Endodermal cell (in vitro differentiated cells): ENCODE data around the gene GSG1L. TPM values are rescaled to one million over a fixed set of nuclear protein-coding genes. Genes with fewer than 3 reads are reported as not detected.
A peak's percentile ranks its signal among the peaks of the same experiment; 100 is the strongest.

ENCODE experiments used
- DNase-seq: peaks from one replicate; pipeline ENCODE4 v3.0.0-alpha.2; 2017
- H3K27ac ChIP-seq: 2 replicates; pipeline ENCODE4 v1.5.1; 2013; ENCODE audit warnings: mild to moderate bottlenecking, low read depth, low read length, moderate library complexity
- H3K27me3 ChIP-seq: 2 replicates; pipeline ENCODE4 v1.6.1; 2013; ENCODE audit warnings: mild to moderate bottlenecking, low read length, moderate library complexity; ENCODE audit not compliant: insufficient read depth, control insufficient read depth, poor library complexity, severe bottlenecking
- H3K36me3 ChIP-seq: 2 replicates; pipeline ENCODE4 v1.7.0; 2013; ENCODE audit warnings: mild to moderate bottlenecking, low read length, moderate library complexity; ENCODE audit not compliant: control insufficient read depth, insufficient read depth
- H3K4me1 ChIP-seq: one replicate; pipeline ENCODE4 v1.7.0; 2013; ENCODE audit warnings: low read length; ENCODE audit not compliant: control insufficient read depth, insufficient read depth
- H3K4me3 ChIP-seq: 2 replicates; pipeline ENCODE4 v1.5.1; 2013; ENCODE audit warnings: mild to moderate bottlenecking, low read length, moderate library complexity
- H3K9ac ChIP-seq: 2 replicates; pipeline ENCODE4 v1.6.1; 2013; ENCODE audit warnings: mild to moderate bottlenecking, low read length, moderate library complexity; ENCODE audit not compliant: poor library complexity, severe bottlenecking; ENCODE audit errors: extremely low read depth
- H3K9me3 ChIP-seq: 2 replicates; pipeline ENCODE4 v1.6.1; 2013; ENCODE audit warnings: mild to moderate bottlenecking, low read length, moderate library complexity; ENCODE audit not compliant: control insufficient read depth
- H3K27ac Mint-ChIP-seq: 2 replicates; pipeline ENCODE4 v1.8.0; 2020; ENCODE audit warnings: mixed read lengths
- H3K27me3 Mint-ChIP-seq: 2 replicates; pipeline ENCODE4 v1.8.0; 2021; ENCODE audit warnings: mild to moderate bottlenecking, mixed read lengths; ENCODE audit not compliant: insufficient read depth
- H3K36me3 Mint-ChIP-seq: 2 replicates; pipeline ENCODE4 v1.8.0; 2020; ENCODE audit warnings: low read depth, mixed read lengths
- H3K4me1 Mint-ChIP-seq: 2 replicates; pipeline ENCODE4 v1.8.0; 2020; ENCODE audit warnings: mixed read lengths
- H3K4me3 Mint-ChIP-seq: 2 replicates; pipeline ENCODE4 v1.8.0; 2020; ENCODE audit warnings: mild to moderate bottlenecking, moderate library complexity, mixed read lengths
- H3K9me3 Mint-ChIP-seq: 2 replicates; pipeline ENCODE4 v1.8.0; 2020; ENCODE audit warnings: mild to moderate bottlenecking, mixed read lengths
- WGBS, 2 experiments: methylation state at CpG; one replicate each; pipeline versions ENCODE4 v1.1.5 to v1.1.7; 2013; ENCODE audit warnings: missing lambda C conversion rate in 2 of 2, mixed read lengths in 1 of 2; ENCODE audit not compliant: insufficient coverage in 1 of 2, insufficient read length in 1 of 2; 5-methylcytosine and 5-hydroxymethylcytosine counted together
- total RNA-seq, 2 donors: library from RNA; stranded (reverse); fragmentation: NEBNext Ultra II Directional in 1 of 2; extraction: Animal tissue kit (Norgen Biotek cat#: 25700) in 1 of 2; gene quantifications; 2 replicates in 1 of 2; 3 replicates in 1 of 2; pipeline ENCODE4 v1.2.1, GENCODE V29; 2021
- TF ChIP-seq, protein P1 (sequence below): fragments of 200-600 bp; sonication (generic); conservative IDR thresholded peaks from 2 replicates; pipeline ENCODE4 v1.5.0; 2021; ENCODE audit warnings: antibody characterized with exemption, mild to moderate bottlenecking

Gene GSG1L
- total RNA-seq, 2 donors from 2014 or later = 0.24 TPM; not detected in 1

DNA sequence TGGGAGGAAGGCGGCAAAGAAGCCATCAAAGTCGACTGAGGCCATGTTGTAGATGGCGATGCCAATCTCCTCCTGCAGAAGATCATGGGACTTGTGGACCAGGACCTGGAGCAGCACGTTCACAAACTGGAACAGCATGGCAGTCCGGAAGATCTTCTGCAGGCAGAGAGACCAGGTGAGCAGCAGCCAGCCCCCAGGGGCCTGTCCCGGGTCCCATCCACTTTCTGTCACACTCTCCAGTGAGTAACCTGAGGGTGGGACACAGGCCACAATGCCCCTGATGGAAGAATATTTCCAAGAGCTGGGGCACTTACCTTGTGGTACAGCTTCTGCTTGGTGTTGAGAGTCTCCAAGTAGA, 38.0 kb upstream of the GSG1L start:
- H3K4me3 Mint-ChIP-seq = no peak overlapping the region
- no peak overlapping the region for H3K4me3 ChIP-seq
- 88 to 92% methylated on average over 5 to 6 of the region's 6 CpGs for WGBS, 2 experiments
- no peak overlapping the region for H3K27ac Mint-ChIP-seq
- no peak for DNase-seq
- peaks cover 8% of the 10 kb centered on the region for H3K4me1 Mint-ChIP-seq
- no peaks in the 10 kb centered on the region for H3K27me3 Mint-ChIP-seq
- peaks cover 70% of the 10 kb centered on the region for H3K36me3 ChIP-seq
- H3K27me3 ChIP-seq = no peaks in the 10 kb centered on the region
- no peak overlapping the region for H3K9ac ChIP-seq
- TF ChIP-seq, protein P1, sequence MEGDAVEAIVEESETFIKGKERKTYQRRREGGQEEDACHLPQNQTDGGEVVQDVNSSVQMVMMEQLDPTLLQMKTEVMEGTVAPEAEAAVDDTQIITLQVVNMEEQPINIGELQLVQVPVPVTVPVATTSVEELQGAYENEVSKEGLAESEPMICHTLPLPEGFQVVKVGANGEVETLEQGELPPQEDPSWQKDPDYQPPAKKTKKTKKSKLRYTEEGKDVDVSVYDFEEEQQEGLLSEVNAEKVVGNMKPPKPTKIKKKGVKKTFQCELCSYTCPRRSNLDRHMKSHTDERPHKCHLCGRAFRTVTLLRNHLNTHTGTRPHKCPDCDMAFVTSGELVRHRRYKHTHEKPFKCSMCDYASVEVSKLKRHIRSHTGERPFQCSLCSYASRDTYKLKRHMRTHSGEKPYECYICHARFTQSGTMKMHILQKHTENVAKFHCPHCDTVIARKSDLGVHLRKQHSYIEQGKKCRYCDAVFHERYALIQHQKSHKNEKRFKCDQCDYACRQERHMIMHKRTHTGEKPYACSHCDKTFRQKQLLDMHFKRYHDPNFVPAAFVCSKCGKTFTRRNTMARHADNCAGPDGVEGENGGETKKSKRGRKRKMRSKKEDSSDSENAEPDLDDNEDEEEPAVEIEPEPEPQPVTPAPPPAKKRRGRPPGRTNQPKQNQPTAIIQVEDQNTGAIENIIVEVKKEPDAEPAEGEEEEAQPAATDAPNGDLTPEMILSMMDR = no peak
- H3K27ac ChIP-seq = no peak overlapping the region
- H3K4me1 ChIP-seq = no peaks in the 10 kb centered on the region
- H3K9me3 Mint-ChIP-seq = no peaks in the 10 kb centered on the region
- no peaks in the 10 kb centered on the region for H3K9me3 ChIP-seq
- H3K36me3 Mint-ChIP-seq = peaks cover 86% of the 10 kb centered on the region

DNA sequence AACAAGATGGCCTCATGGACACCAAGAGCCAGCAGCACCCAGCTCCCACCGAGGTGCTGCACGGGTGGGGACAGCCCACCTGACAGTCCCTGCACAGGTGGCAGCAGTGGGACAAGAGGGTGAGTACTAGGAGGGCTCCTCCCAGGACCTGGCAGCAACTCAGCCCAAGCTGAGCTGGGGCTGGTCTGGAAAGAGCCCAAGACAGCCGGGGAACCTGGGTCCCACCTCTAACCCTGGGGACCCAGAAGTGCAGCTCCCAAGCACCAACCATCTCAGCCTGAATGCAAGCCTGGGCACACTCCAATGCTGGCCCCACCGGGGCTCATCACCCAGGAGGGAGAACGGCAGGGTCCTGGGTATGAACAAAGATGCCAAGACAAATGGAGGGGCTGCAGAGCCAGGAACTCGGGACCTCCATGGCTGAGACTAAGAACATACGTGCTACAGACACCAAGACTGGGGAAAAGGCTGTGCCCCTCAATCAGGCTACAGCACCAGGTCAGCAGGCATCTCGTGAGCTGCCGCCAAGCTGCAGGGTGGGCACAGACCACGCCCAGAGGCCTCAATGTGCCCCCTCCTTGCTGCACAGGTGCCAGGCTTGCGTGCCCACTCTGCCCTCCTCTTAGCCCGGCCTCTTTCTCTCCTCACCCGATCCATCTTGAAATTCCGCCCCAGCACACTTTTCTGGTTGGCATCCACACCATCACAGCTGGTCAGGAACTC, 37.5 kb upstream of the GSG1L start:
- Mint-ChIP-seq H3K27me3 (no peaks in the 10 kb centered on the region), H3K27ac (no peak overlapping the region), H3K4me3 (no peak overlapping the region), H3K9me3 (no peaks in the 10 kb centered on the region), H3K36me3 (peaks cover 84% of the 10 kb centered on the region), H3K4me1 (peaks cover 8% of the 10 kb centered on the region)
- no peaks in the 10 kb centered on the region for H3K9me3 ChIP-seq
- WGBS, 2 experiments = 84 to 94% methylated on average over 9 to 14 of the region's 14 CpGs
- H3K9ac ChIP-seq = no peak overlapping the region
- H3K27ac ChIP-seq = no peak overlapping the region
- no peaks in the 10 kb centered on the region for H3K4me1 ChIP-seq
- no peaks in the 10 kb centered on the region for H3K27me3 ChIP-seq
- H3K36me3 ChIP-seq = peaks cover 66% of the 10 kb centered on the region
- TF ChIP-seq, protein P1 = no peak
- H3K4me3 ChIP-seq = no peak overlapping the region
- no peak for DNase-seq

DNA sequence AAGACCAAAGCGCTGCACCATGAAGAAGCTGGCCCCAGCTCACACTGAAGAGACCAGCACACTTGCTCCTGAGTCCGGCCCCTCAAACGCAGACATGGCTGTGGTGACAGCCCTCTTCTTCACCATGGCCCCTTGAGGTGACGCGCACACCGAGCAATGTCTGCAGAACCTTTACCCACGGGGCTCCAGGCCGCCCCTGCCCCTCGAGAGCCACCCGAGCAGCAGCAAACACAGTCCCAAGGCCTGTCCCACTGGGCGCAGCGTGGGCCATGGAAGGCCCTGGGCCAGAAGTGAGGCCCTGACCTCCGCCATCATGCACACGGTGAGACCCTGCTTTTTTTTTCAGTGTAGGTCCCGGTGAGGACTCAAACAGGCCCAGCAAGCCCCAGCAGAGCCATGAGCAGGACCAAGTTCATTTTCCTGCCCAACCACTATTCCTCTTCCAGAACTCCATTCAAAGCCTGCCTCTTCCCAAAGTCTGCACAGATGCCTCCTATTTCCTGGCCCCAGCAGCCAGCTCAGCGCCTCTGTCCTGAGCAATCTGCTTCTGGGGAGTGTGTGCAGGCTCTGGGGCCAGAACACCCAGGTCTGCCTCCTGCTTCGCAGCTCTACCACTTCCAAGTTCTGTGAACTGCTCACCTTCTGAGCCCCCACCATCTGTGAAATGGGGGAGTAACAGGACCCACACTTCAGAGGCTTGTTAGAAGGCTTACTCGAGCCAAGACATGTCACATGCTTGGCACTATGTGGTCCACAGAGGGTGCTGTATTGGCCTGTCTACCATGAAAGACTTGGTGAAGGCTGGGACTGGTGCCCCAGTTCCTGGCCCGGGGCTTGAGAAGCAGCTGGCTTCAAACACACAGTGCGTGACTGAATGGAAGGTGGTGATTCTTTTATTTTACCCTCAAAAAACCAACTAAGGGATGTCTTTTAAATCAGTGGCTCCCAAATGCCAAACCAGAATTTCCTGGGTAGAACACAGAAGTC, 35.7 kb upstream of the GSG1L start:
- no peak overlapping the region for H3K9ac ChIP-seq
- no peak overlapping the region for H3K4me3 ChIP-seq
- H3K36me3 Mint-ChIP-seq = peaks cover 71% of the 10 kb centered on the region
- H3K9me3 Mint-ChIP-seq = no peaks in the 10 kb centered on the region
- TF ChIP-seq, protein P1 = no peak
- no peak for DNase-seq
- H3K27me3 Mint-ChIP-seq = no peaks in the 10 kb centered on the region
- H3K27ac ChIP-seq = no peak overlapping the region
- H3K36me3 ChIP-seq = peaks cover 59% of the 10 kb centered on the region
- no peaks in the 10 kb centered on the region for H3K9me3 ChIP-seq
- no peak overlapping the region for H3K4me3 Mint-ChIP-seq
- H3K27ac Mint-ChIP-seq = peak overlapping the region; percentile 77
- 93 to 96% methylated on average over 14 to 20 of the region's 20 CpGs for WGBS, 2 experiments
- H3K4me1 Mint-ChIP-seq = peaks cover 8% of the 10 kb centered on the region
- H3K4me1 ChIP-seq = no peaks in the 10 kb centered on the region
- H3K27me3 ChIP-seq = no peaks in the 10 kb centered on the region
